Astrocyte (in vitro differentiated cells and primary cell): ENCODE data around the gene ITGA2B.

Experiments used
- EZH2 ChIP-seq: IDR thresholded peaks from 2 replicates; pipeline ENCODE4 v1.6.1; 2012; ENCODE audit warnings: mild to moderate bottlenecking, low read length, inconsistent platforms; ENCODE audit not compliant: insufficient read depth
- TF ChIP-seq, protein P1 (sequence below): IDR thresholded peaks from 2 replicates; pipeline ENCODE4 v1.5.1; 2011; ENCODE audit warnings: low read depth, mild to moderate bottlenecking, inconsistent platforms, low read length, moderate library complexity; ENCODE audit not compliant: insufficient read depth

DNA sequence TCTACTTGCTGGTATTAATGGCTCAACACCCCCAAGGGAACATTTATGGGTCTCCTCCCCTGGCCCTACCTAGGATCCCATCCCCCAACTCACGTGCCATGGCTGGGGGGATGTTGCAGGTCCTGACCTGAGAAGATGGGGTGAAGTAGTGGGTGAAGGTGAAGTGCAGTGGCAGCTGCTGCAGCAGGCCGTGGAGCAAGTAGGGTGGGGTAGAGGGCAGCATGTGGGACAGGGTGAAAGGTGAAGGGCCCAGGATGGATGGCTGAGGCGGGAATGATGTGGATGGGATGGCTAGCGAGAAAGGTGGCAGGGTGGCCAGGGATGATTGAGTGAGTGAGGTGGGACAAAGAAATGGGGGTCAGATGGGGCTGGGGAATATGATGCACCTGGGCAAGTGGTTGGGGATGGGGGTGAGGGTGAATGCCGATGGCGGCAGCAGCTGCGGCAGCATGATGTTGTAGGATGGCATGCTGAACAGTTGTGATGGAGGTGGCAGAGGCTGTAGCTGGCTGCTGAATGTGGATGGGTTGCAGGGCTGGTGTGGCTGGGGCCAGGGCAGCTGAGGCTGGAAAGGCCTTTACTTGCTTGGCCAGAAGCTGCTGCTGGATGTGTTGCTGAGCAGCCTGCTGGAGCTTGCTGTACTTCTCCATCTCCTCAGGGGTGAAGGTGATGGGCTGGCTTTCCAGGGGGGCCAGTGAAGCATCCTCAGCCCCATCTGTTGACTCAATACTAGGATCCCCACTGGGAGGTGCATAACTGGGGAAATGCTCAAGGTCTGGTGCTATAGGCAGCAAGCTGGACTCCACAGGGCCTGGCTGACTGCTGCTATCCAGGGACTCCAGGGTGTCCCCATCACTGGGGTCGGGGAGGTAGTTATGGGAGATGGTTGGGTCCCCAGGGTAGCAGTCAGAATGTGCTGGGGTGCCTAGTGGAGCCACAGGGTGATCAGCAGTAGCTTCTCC is 8.3 kb upstream of the ITGA2B start:
- TF ChIP-seq, protein P1, sequence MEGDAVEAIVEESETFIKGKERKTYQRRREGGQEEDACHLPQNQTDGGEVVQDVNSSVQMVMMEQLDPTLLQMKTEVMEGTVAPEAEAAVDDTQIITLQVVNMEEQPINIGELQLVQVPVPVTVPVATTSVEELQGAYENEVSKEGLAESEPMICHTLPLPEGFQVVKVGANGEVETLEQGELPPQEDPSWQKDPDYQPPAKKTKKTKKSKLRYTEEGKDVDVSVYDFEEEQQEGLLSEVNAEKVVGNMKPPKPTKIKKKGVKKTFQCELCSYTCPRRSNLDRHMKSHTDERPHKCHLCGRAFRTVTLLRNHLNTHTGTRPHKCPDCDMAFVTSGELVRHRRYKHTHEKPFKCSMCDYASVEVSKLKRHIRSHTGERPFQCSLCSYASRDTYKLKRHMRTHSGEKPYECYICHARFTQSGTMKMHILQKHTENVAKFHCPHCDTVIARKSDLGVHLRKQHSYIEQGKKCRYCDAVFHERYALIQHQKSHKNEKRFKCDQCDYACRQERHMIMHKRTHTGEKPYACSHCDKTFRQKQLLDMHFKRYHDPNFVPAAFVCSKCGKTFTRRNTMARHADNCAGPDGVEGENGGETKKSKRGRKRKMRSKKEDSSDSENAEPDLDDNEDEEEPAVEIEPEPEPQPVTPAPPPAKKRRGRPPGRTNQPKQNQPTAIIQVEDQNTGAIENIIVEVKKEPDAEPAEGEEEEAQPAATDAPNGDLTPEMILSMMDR = no peak
- no peak for TF ChIP-seq EZH2
